Hepatocyte (in vitro differentiated cells): ENCODE results near the gene TRIM42. TPM values are rescaled to one million over a fixed set of nuclear protein-coding genes. Genes with fewer than 3 reads are reported as not detected.

Source experiments
- DNase-seq: peaks from one replicate; pipeline ENCODE4 v3.0.0-alpha.2; 2016; ENCODE audit warnings: low spot score
- H2AFZ ChIP-seq: fragments of 200-600 bp; sonication (generic); 2 replicates; pipeline ENCODE4 v1.6.0; 2016; ENCODE audit warnings: antibody characterized with exemption, mild to moderate bottlenecking
- H3K27ac ChIP-seq: fragments of 200-600 bp; sonication (generic); 2 replicates; pipeline ENCODE4 v1.5.1; 2016; ENCODE audit warnings: mild to moderate bottlenecking
- H3K27me3 ChIP-seq: fragments of 200-600 bp; sonication (generic); 2 replicates; pipeline ENCODE4 v1.6.1; 2016
- H3K36me3 ChIP-seq: fragments of 200-600 bp; sonication (generic); replicated peaks from 2 replicates; pipeline ENCODE4 v1.5.1; 2016; ENCODE audit warnings: low read depth; ENCODE audit not compliant: insufficient read depth
- H3K4me1 ChIP-seq: fragments of 200-600 bp; sonication (generic); 2 replicates; pipeline ENCODE4 v1.5.1; 2016; ENCODE audit warnings: mild to moderate bottlenecking, moderate library complexity; ENCODE audit not compliant: insufficient read depth
- H3K4me2 ChIP-seq: fragments of 200-600 bp; sonication (generic); 2 replicates; pipeline ENCODE4 v1.6.0; 2016
- H3K4me3 ChIP-seq: fragments of 200-600 bp; sonication (generic); 2 replicates; pipeline ENCODE4 v1.5.1; 2016; ENCODE audit warnings: mild to moderate bottlenecking
- H3K79me2 ChIP-seq: fragments of 200-600 bp; sonication (generic); 2 replicates; pipeline ENCODE4 v1.6.0; 2017; ENCODE audit warnings: mild to moderate bottlenecking
- H3K9me2 ChIP-seq: fragments of 200-600 bp; sonication (generic); replicated peaks from 2 replicates; pipeline ENCODE4 v1.6.0; 2017; ENCODE audit warnings: mild to moderate bottlenecking; ENCODE audit not compliant: insufficient read depth
- H3K9me3 ChIP-seq: fragments of 200-600 bp; sonication (generic); 2 replicates; pipeline ENCODE4 v1.5.1; 2016; ENCODE audit warnings: low read depth, mild to moderate bottlenecking
- H4K20me1 ChIP-seq: fragments of 200-600 bp; sonication (generic); 2 replicates; pipeline ENCODE4 v1.6.0; 2016; ENCODE audit warnings: mild to moderate bottlenecking; ENCODE audit not compliant: insufficient read depth, poor library complexity, severe bottlenecking
- EZH2 ChIP-seq: fragments of 200-600 bp; sonication (generic); IDR thresholded peaks from 2 replicates; pipeline ENCODE4 v1.6.1; 2016; ENCODE audit warnings: antibody characterized with exemption, mild to moderate bottlenecking, borderline replicate concordance
- EZH2phosphoT487 ChIP-seq: fragments of 200-600 bp; sonication (generic); IDR thresholded peaks from one replicate; pipeline ENCODE4 v1.6.1; 2018; ENCODE audit warnings: antibody characterized with exemption, mild to moderate bottlenecking, low read depth, moderate library complexity; ENCODE audit not compliant: unreplicated experiment, severe bottlenecking
- WGBS: methylation state at CpG from one replicate; pipeline ENCODE4 v1.1.6; 2016; ENCODE audit warnings: low lambda C conversion rate; ENCODE audit errors: missing lambda C conversion rate; 5-methylcytosine and 5-hydroxymethylcytosine counted together
- polyA plus RNA-seq: library from polyadenylated mRNA; unstranded; fragments of >200 nt; fragmentation: Nextera tagmentation; extraction: Ambion mirVana; gene quantifications from 2 replicates; pipeline ENCODE4 v1.2.1, GENCODE V29; 2016
- total RNA-seq: library from RNA; depleted of rRNA; stranded (reverse); fragments of >200 nt; gene quantifications from 2 replicates; pipeline ENCODE4 v1.2.3, GENCODE V29; 2014
- TF ChIP-seq, protein P1 (sequence below): fragments of 200-600 bp; sonication (generic); IDR thresholded peaks from 2 replicates; pipeline ENCODE4 v1.5.1; 2016; ENCODE audit warnings: antibody characterized with exemption, mild to moderate bottlenecking; ENCODE audit not compliant: poor library complexity

The TRIM42 gene
- total and polyA plus RNA-seq, 2 experiments from 2014 or later = not detected

GRCh38 chr3:140711390-140712035, 33.6 kb downstream of the TRIM42 start:
- H3K79me2 ChIP-seq = no peaks in the 10 kb centered on the region
- H3K9me2 ChIP-seq = no peaks in the 10 kb centered on the region
- no peaks in the 10 kb centered on the region for H3K27me3 ChIP-seq
- H2AFZ ChIP-seq = no peak overlapping the region
- H3K36me3 ChIP-seq = no peaks in the 10 kb centered on the region
- peaks cover 12% of the 10 kb centered on the region for H3K4me1 ChIP-seq
- H3K27ac ChIP-seq = peak overlapping the region; percentile 13
- no peak overlapping the region for H3K4me2 ChIP-seq
- no peaks in the 10 kb centered on the region for H3K9me3 ChIP-seq
- no peak overlapping the region for H3K4me3 ChIP-seq
- TF ChIP-seq, protein P1, sequence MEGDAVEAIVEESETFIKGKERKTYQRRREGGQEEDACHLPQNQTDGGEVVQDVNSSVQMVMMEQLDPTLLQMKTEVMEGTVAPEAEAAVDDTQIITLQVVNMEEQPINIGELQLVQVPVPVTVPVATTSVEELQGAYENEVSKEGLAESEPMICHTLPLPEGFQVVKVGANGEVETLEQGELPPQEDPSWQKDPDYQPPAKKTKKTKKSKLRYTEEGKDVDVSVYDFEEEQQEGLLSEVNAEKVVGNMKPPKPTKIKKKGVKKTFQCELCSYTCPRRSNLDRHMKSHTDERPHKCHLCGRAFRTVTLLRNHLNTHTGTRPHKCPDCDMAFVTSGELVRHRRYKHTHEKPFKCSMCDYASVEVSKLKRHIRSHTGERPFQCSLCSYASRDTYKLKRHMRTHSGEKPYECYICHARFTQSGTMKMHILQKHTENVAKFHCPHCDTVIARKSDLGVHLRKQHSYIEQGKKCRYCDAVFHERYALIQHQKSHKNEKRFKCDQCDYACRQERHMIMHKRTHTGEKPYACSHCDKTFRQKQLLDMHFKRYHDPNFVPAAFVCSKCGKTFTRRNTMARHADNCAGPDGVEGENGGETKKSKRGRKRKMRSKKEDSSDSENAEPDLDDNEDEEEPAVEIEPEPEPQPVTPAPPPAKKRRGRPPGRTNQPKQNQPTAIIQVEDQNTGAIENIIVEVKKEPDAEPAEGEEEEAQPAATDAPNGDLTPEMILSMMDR = no peak
- TF ChIP-seq EZH2 (no peak), EZH2phosphoT487 (no peak)
- 44% methylated on average over 4 of the region's 4 CpGs for WGBS
- DNase-seq = no peak
- no peaks in the 10 kb centered on the region for H4K20me1 ChIP-seq

- no peaks in the 10 kb centered on the region for H4K20me1 ChIP-seq
- DNase-seq = no peak
- WGBS = 90% methylated on average over 3 of the region's 3 CpGs
- peaks cover 12% of the 10 kb centered on the region for H3K4me1 ChIP-seq
- H3K4me2 ChIP-seq = no peak overlapping the region
- H2AFZ ChIP-seq = no peak overlapping the region
- no peaks in the 10 kb centered on the region for H3K9me2 ChIP-seq
- no peak for TF ChIP-seq EZH2
- TF ChIP-seq, protein P1 = no peak
- TF ChIP-seq EZH2phosphoT487 = no peak
- no peaks in the 10 kb centered on the region for H3K9me3 ChIP-seq
- H3K27ac ChIP-seq = no peak overlapping the region
- no peak overlapping the region for H3K4me3 ChIP-seq
- H3K79me2 ChIP-seq = no peaks in the 10 kb centered on the region
- H3K27me3 ChIP-seq = no peaks in the 10 kb centered on the region
- no peaks in the 10 kb centered on the region for H3K36me3 ChIP-seq
Measured at GRCh38 chr3:140712301-140712700, 34.4 kb downstream of the TRIM42 start.

GRCh38 chr3:140715035-140715434, 37.2 kb downstream of the TRIM42 start:
- TF ChIP-seq EZH2 (no peak), EZH2phosphoT487 (no peak)
- TF ChIP-seq, protein P1 = no peak
- DNase-seq = peak; percentile 46
- Histone ChIP-seq H4K20me1 (no peaks in the 10 kb centered on the region), H3K27me3 (no peaks in the 10 kb centered on the region), H3K79me2 (no peaks in the 10 kb centered on the region), H3K9me3 (no peaks in the 10 kb centered on the region), H3K9me2 (no peaks in the 10 kb centered on the region), H2AFZ (no peak overlapping the region), H3K4me1 (peaks cover 6% of the 10 kb centered on the region), H3K4me2 (no peak overlapping the region), H3K4me3 (no peak overlapping the region), H3K27ac (no peak overlapping the region), H3K36me3 (no peaks in the 10 kb centered on the region)
- 73% methylated on average over 10 of the region's 10 CpGs for WGBS

DNA sequence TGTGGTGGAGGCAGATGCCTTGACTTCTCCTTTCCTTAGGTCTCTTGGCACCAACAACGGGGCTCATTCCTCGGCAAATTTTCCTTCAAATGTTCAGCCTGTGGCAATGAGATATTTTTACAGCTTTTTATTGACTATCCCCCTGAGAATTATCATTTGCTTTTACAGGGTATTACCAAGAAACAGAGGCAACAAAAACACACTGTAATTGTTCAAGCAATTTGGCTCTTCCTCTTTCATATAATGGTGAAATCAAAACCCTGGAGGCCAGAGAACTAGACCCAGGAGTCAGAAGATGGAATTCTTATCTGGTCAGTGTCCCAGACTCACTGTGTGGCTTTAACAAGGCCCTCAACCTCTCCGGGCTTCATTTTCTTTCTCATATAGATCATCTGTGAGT, 40.1 kb downstream of the TRIM42 start:
- Histone ChIP-seq H3K27ac (no peak overlapping the region), H3K4me2 (no peak overlapping the region), H3K4me3 (no peak overlapping the region), H3K27me3 (no peaks in the 10 kb centered on the region), H2AFZ (no peak overlapping the region), H3K9me2 (no peaks in the 10 kb centered on the region), H3K4me1 (no peaks in the 10 kb centered on the region), H3K9me3 (no peaks in the 10 kb centered on the region), H3K36me3 (no peaks in the 10 kb centered on the region), H4K20me1 (no peaks in the 10 kb centered on the region), H3K79me2 (no peaks in the 10 kb centered on the region)
- TF ChIP-seq EZH2 = no peak
- no peak for TF ChIP-seq EZH2phosphoT487
- TF ChIP-seq, protein P1 = no peak
- DNase-seq = no peak
- WGBS = 86% methylated on average over 3 of the region's 3 CpGs
